CD4-positive, alpha-beta T cell (primary cell): Measurements from ENCODE around the gene RNU6-1. TPM values are rescaled to one million over a fixed set of nuclear protein-coding genes. Genes with fewer than 3 reads are reported as not detected.
A peak's percentile ranks its signal among the peaks of the same experiment; 100 is the strongest.

Experiments used
- ATAC-seq: fragments of 200-7000 bp; cut with Tn5 transposase; one replicate; pipeline ENCODE4 v1.10.0; 2022; ENCODE audit warnings: mild to moderate bottlenecking; ENCODE audit not compliant: poor library complexity
- CTCF ChIA-PET: fragments of 350-600 bp; sonication (Branson Sonifier 250); formaldehyde crosslinking; loops from one replicate; lab custom pipeline; 2021; ENCODE audit warnings: antibody characterized with exemption, inconsistent platforms; lab: Charles Lee
- POLR2A ChIA-PET: fragments of 350-600 bp; sonication (Branson Sonifier 250); formaldehyde crosslinking; loops from one replicate; lab custom pipeline; 2021; ENCODE audit warnings: antibody characterized with exemption, inconsistent platforms; lab: Charles Lee
- DNase-seq, 14 experiments: peaks; one replicate each; pipeline ENCODE4 v3.0.0-alpha.2; 2013 to 2020; ENCODE audit warnings: mixed read lengths in 2 of 14
- H3K27ac ChIP-seq, 2 donors: one replicate each; pipeline versions ENCODE4 v1.5.1 to v1.7.0; 2013; ENCODE audit warnings: low read length in 2 of 2, low read depth in 1 of 2, mild to moderate bottlenecking in 1 of 2
- H3K27me3 ChIP-seq, 2 experiments: 1 replicate in 1 of 2; 2 replicates in 1 of 2; pipeline versions ENCODE4 v1.6.1 to v1.7.0; 2013; ENCODE audit warnings: low read length in 2 of 2, control low read depth in 1 of 2, mild to moderate bottlenecking in 1 of 2, moderate library complexity in 1 of 2; ENCODE audit not compliant: insufficient read depth in 2 of 2, control insufficient read depth in 1 of 2
- H3K36me3 ChIP-seq: one replicate; pipeline ENCODE4 v1.6.1; 2013; ENCODE audit warnings: low read length, control low read depth; ENCODE audit not compliant: insufficient read depth
- H3K4me1 ChIP-seq: one replicate; pipeline ENCODE4 v1.6.1; 2013; ENCODE audit warnings: low read length, control low read depth; ENCODE audit not compliant: insufficient read depth
- H3K4me3 ChIP-seq: one replicate; pipeline ENCODE4 v1.5.1; 2013; ENCODE audit warnings: mild to moderate bottlenecking, low read length, moderate library complexity
- H3K9me3 ChIP-seq, 2 experiments: 1 replicate in 1 of 2; 2 replicates in 1 of 2; pipeline versions ENCODE4 v1.6.1 to v1.7.0; 2013; ENCODE audit warnings: low read length in 2 of 2, mild to moderate bottlenecking in 2 of 2, control low read depth in 1 of 2, moderate library complexity in 1 of 2; ENCODE audit not compliant: control insufficient read depth in 1 of 2, insufficient read depth in 1 of 2
- H3K27ac Mint-ChIP-seq: one replicate; pipeline ENCODE4 v1.8.0; 2020; ENCODE audit warnings: mixed read lengths
- H3K27me3 Mint-ChIP-seq: one replicate; pipeline ENCODE4 v1.8.0; 2021; ENCODE audit warnings: mixed read lengths
- H3K36me3 Mint-ChIP-seq: one replicate; pipeline ENCODE4 v1.8.0; 2021; ENCODE audit warnings: low read depth, mixed read lengths
- H3K4me1 Mint-ChIP-seq: one replicate; pipeline ENCODE4 v1.8.0; 2021; ENCODE audit warnings: low read depth, mixed read lengths
- H3K4me3 Mint-ChIP-seq: one replicate; pipeline ENCODE4 v1.8.0; 2020; ENCODE audit warnings: mild to moderate bottlenecking, mixed read lengths
- H3K9me3 Mint-ChIP-seq: one replicate; pipeline ENCODE4 v1.8.0; 2020; ENCODE audit warnings: mixed read lengths
- intact Hi-C, 2 experiments: fragments of 100-400 bp; cut with DNase I in 1 of 2; cut with micrococcal nuclease in 1 of 2; formaldehyde crosslinking; loops; one replicate each; pipeline versions ENCODE4 v1.15.1 to v1.9.0; 2023 to 2025; cut with DNase I, micrococcal nuclease
- total RNA-seq, 174 experiments: library from RNA in 2 of 174; stranded (reverse) in 2 of 174; gene quantifications; one replicate each; pipeline ENCODE4 v1.2.3 and lab custom pipeline; 2021 to 2026
- TF ChIP-seq, protein P1 (sequence below): fragments of 200-600 bp; IDR thresholded peaks from one replicate; pipeline ENCODE4 v1.8.0; 2022; ENCODE audit warnings: antibody characterized with exemption, mild to moderate bottlenecking

Gene RNU6-1
- total RNA-seq, 2 experiments from 2014 or later, result not detected

DNA sequence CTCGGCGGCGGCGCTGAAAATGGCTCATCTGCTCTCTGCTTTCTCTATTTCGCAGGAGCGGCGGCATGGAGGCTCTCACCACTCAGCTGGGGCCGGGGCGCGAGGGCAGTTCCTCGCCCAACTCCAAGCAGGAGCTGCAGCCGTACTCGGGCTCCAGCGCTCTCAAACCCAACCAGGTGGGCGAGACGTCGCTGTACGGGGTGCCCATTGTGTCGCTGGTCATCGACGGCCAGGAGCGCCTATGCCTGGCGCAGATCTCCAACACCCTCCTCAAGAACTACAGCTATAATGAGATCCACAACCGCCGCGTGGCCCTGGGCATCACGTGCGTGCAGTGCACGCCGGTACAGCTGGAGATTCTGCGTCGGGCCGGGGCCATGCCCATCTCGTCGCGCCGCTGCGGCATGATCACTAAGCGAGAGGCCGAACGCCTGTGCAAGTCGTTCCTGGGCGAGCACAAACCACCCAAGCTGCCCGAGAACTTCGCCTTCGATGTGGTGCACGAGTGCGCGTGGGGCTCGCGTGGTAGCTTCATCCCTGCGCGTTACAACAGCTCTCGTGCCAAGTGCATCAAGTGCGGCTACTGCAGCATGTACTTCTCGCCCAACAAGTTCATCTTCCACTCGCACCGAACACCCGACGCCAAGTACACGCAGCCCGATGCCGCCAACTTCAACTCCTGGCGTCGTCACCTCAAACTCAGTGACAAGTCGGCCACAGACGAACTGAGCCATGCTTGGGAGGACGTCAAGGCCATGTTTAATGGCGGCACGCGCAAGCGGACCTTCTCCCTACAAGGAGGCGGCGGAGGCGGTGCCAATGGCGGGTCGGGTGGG, 13.7 kb downstream of the RNU6-1 start:
- H3K4me3 ChIP-seq, result no peak overlapping the region
- peak overlapping the region; percentile 70 for H3K4me3 Mint-ChIP-seq
- peaks cover 0 to 63% of the 10 kb centered on the region in 2 experiments for H3K9me3 ChIP-seq
- peaks cover 80% of the 10 kb centered on the region for H3K27me3 Mint-ChIP-seq
- no peaks in the 10 kb centered on the region for H3K9me3 Mint-ChIP-seq
- H3K27ac Mint-ChIP-seq, result no peak overlapping the region
- H3K4me1 Mint-ChIP-seq, result peaks cover 65% of the 10 kb centered on the region
- ATAC-seq, result no peak
- intact Hi-C loops, result no loop called here
- H3K36me3 Mint-ChIP-seq, result no peaks in the 10 kb centered on the region
- no peaks in the 10 kb centered on the region for H3K36me3 ChIP-seq
- no peak overlapping the region for H3K27ac ChIP-seq
- ChIA-PET POLR2A (interaction anchor here (1.7 kb wide), 1 partner anchor 42 kb away, joined by 5 read pairs; no protein-coding TSS in a partner anchor), CTCF (no interaction called here)
- DNase-seq, result peak in 2 of 14 experiments; percentile 29
- TF ChIP-seq, protein P1, sequence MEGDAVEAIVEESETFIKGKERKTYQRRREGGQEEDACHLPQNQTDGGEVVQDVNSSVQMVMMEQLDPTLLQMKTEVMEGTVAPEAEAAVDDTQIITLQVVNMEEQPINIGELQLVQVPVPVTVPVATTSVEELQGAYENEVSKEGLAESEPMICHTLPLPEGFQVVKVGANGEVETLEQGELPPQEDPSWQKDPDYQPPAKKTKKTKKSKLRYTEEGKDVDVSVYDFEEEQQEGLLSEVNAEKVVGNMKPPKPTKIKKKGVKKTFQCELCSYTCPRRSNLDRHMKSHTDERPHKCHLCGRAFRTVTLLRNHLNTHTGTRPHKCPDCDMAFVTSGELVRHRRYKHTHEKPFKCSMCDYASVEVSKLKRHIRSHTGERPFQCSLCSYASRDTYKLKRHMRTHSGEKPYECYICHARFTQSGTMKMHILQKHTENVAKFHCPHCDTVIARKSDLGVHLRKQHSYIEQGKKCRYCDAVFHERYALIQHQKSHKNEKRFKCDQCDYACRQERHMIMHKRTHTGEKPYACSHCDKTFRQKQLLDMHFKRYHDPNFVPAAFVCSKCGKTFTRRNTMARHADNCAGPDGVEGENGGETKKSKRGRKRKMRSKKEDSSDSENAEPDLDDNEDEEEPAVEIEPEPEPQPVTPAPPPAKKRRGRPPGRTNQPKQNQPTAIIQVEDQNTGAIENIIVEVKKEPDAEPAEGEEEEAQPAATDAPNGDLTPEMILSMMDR, result no peak
- peaks cover 82% of the 10 kb centered on the region for H3K4me1 ChIP-seq
- H3K27me3 ChIP-seq, result peaks cover 73 to 85% of the 10 kb centered on the region in 2 experiments

DNA sequence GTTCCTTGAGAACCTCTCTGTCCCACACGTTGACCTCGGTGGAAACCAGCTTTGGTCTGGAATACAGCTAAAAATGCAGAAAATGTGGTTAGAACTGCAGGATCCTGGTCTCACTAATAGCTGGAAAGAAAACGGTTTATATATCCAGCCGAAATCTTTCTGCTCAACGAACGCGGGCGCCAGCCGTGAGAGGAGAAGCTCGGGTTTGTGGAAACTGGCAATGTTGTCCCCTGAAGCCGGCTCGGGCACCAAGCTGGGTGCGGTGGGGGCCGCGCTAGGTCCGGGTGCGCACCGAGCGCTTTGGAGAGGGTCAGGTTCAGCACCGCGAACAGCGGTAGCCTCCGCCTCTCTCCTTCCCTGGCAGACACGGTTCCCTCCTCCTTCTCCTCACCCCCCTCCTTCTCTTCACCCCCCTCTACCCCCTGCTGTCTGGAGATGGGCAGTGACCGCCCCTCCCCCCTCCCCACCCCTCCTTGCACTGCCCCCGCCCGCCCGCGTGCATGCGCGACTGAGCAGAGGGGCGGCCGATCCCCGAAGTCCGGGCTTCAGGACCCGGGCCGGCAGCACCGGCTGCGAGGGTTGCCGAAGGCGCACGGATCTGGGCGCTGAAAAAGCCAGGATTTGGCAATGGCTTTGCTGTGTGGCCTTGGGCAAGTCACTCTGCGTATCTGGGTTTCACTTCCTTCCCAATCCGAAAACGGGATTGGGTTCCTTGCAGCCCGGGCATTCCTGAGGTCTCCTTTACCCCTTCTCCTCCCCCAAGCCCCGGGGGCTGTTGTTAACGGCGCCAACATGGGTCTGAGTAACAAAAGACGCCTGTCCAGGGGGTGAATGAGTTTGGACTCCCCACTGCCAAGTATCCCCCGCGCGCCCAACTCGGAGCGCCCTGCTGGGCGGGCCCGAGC, 14.6 kb downstream of the RNU6-1 start, which contains the start of gene SKOR1:
TSS of gene SKOR1 (plus strand) at position 534 of the 905 bp plus-strand sequence. CDS start at position 628, 94 bp downstream.
- ChIA-PET POLR2A (interaction anchor here (1.2 to 1.9 kb wide), 3 partner anchors 10 to 41 kb away, joined by 4 to 9 read pairs (median 4); no protein-coding TSS in a partner anchor), CTCF (interaction anchor here (1.3 kb wide), 1 partner anchor 7 kb away, joined by 4 read pairs; no protein-coding TSS in a partner anchor)
- peak in 4 of 14 experiments; percentile 11 to 60 (median 40) for DNase-seq
- Mint-ChIP-seq H3K36me3 (no peaks in the 10 kb centered on the region), H3K4me1 (peaks cover 70% of the 10 kb centered on the region), H3K27me3 (peaks cover 80% of the 10 kb centered on the region), H3K4me3 (peak within 1 kb of the TSS; percentile 70), H3K9me3 (no peaks in the 10 kb centered on the region), H3K27ac (no peak within 1 kb of the TSS)
- H3K27me3 ChIP-seq, result peaks cover 74 to 85% of the 10 kb centered on the region in 2 experiments
- no peaks in the 10 kb centered on the region for H3K36me3 ChIP-seq
- peaks cover 89% of the 10 kb centered on the region for H3K4me1 ChIP-seq
- intact Hi-C loops, result no loop called here
- no peak within 1 kb of the TSS for H3K27ac ChIP-seq
- peak; percentile 43 for ATAC-seq
- no peak within 1 kb of the TSS for H3K4me3 ChIP-seq
- TF ChIP-seq, protein P1, result no peak
- peaks cover 0 to 71% of the 10 kb centered on the region in 2 experiments for H3K9me3 ChIP-seq
